Body of pancreas (tissue), 4 donors: Measurements from ENCODE around the gene PLAC1. TPM values are rescaled to one million over a fixed set of nuclear protein-coding genes. Genes with fewer than 3 reads are reported as not detected.

Source experiments
- ATAC-seq: fragments of 150-250 bp; one replicate; pipeline ENCODE4 v1.9.1; 2016
- DNase-seq, 4 donors: peaks; one replicate each; pipeline ENCODE4 v3.0.0-alpha.2; 2019
- H3K27ac ChIP-seq, 4 donors: fragments of 200-600 bp; sonication (generic); 1 replicate in 3 of 4; 2 replicates in 1 of 4; pipeline versions ENCODE4 v1.5.1 to v1.6.1; 2016 to 2019; ENCODE audit warnings: mild to moderate bottlenecking in 1 of 4, mixed read lengths in 1 of 4, moderate library complexity in 1 of 4
- H3K27me3 ChIP-seq, 2 donors: fragments of 200-600 bp; sonication (generic); one replicate each; pipeline ENCODE4 v1.6.0; 2016; ENCODE audit warnings: mild to moderate bottlenecking in 1 of 2
- H3K36me3 ChIP-seq, 2 donors: fragments of 200-600 bp; sonication (generic); replicated peaks in 1 of 2; 2 replicates each; pipeline ENCODE4 v1.5.1; 2016; ENCODE audit warnings: low read depth in 2 of 2; ENCODE audit not compliant: insufficient read depth in 1 of 2
- H3K4me1 ChIP-seq: fragments of 200-600 bp; sonication (generic); one replicate; pipeline ENCODE4 v1.6.0; 2016
- H3K4me3 ChIP-seq, 2 donors: fragments of 200-600 bp; sonication (generic); 1 replicate in 1 of 2; 2 replicates in 1 of 2; pipeline ENCODE4 v1.5.1; 2016 to 2019
- H3K9me3 ChIP-seq, 3 donors: fragments of 200-600 bp; sonication (generic); 1 replicate in 2 of 3; 2 replicates in 1 of 3; pipeline ENCODE4 v1.5.1; 2016
- POLR2A ChIP-seq, 3 donors: fragments of 450-650 bp; IDR thresholded peaks; one replicate each; pipeline ENCODE4 v1.6.1; 2016; ENCODE audit warnings: antibody characterized with exemption in 3 of 3, mild to moderate bottlenecking in 2 of 3
- WGBS, 2 donors: methylation state at CpG; one replicate each; pipeline ENCODE4 v1.1.5; 2017; 5-methylcytosine and 5-hydroxymethylcytosine counted together
- intact Hi-C: fragments of 100-400 bp; cut with DNase I; formaldehyde crosslinking; loops from one replicate; pipeline ENCODE4 v1.15.1; 2023
- total RNA-seq, 2 donors: library from RNA; depleted of rRNA; stranded (reverse); fragments of >200 nt; gene quantifications; one replicate each; pipeline ENCODE4 v1.1.0, GENCODE V29; 2016
- TF ChIP-seq, protein P1 (sequence below), 7 experiments: fragments of 450-650 bp in 4 of 7; fragments of 200-600 bp in 3 of 7; sonication (generic) in 3 of 7; IDR thresholded peaks; one replicate each; pipeline ENCODE4 v1.5.1; 2016 to 2019; ENCODE audit warnings: antibody characterized with exemption in 7 of 7

PLAC1 gene
- total RNA-seq, 2 donors from 2014 or later, result not detected

DNA sequence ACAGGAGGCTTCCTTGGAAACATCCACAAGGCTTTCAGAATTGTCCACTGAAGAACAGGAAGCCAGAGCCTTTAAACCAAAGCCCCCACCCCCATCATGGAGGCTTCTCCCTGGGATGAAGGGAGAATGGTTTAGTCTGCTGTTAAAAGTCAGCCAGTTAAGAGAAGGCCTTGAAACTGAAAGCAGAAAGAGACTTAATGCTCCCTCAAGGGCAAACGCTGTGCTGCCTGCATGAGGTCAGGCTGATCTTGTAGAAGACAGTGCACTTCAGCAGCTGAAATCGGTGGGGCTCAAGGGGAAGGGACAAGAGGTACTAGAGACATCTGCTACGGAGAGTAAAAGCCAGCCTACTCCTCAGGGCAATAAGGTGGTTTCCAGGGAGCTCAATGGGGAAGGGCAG, 129.3 kb downstream of the PLAC1 start:
- no peak overlapping the region for H3K27ac ChIP-seq
- 14 to 38% methylated on average over 2 to 3 of the region's 3 CpGs for WGBS, 2 donors
- no peaks in the 10 kb centered on the region for H3K36me3 ChIP-seq
- no peaks in the 10 kb centered on the region for H3K27me3 ChIP-seq
- H3K9me3 ChIP-seq, result no peaks in the 10 kb centered on the region
- no peak overlapping the region for H3K4me3 ChIP-seq
- intact Hi-C loops, result no loop called here
- DNase-seq (no peak), ATAC-seq (no peak)
- H3K4me1 ChIP-seq, result no peaks in the 10 kb centered on the region
- TF ChIP-seq, protein P1, sequence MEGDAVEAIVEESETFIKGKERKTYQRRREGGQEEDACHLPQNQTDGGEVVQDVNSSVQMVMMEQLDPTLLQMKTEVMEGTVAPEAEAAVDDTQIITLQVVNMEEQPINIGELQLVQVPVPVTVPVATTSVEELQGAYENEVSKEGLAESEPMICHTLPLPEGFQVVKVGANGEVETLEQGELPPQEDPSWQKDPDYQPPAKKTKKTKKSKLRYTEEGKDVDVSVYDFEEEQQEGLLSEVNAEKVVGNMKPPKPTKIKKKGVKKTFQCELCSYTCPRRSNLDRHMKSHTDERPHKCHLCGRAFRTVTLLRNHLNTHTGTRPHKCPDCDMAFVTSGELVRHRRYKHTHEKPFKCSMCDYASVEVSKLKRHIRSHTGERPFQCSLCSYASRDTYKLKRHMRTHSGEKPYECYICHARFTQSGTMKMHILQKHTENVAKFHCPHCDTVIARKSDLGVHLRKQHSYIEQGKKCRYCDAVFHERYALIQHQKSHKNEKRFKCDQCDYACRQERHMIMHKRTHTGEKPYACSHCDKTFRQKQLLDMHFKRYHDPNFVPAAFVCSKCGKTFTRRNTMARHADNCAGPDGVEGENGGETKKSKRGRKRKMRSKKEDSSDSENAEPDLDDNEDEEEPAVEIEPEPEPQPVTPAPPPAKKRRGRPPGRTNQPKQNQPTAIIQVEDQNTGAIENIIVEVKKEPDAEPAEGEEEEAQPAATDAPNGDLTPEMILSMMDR (IDR thresholded peaks at IDR 0.05), result no peak
- TF ChIP-seq POLR2A (IDR thresholded peaks at IDR 0.05), result no peak

DNA sequence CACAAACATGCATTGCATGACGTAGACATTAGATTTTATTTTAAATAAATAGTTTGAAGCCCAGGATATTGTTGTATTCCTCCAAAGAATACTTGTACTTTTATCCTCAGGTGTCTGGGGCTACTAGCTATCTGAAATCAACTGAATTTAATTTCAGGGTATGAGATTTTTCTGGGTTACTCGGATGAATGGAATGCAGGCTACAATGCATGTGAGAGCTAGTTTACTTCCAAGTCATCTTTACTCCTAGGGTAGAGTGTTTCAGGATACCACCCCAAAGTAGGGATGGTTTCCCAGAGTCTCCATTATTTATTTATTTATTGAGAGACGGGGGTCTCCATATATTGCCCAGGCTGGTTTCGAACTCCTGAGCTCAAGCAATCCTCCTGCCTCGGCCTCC, 131.9 kb downstream of the PLAC1 start:
- intact Hi-C loops, result no loop called here
- no peaks in the 10 kb centered on the region for H3K36me3 ChIP-seq
- DNase-seq, result no peak
- WGBS, 2 donors, result 88 to 97% methylated on average over 5 of the region's 5 CpGs
- no peak overlapping the region for H3K27ac ChIP-seq
- no peak overlapping the region for H3K4me3 ChIP-seq
- no peak for ATAC-seq
- H3K27me3 ChIP-seq, result no peaks in the 10 kb centered on the region
- no peaks in the 10 kb centered on the region for H3K4me1 ChIP-seq
- no peaks in the 10 kb centered on the region for H3K9me3 ChIP-seq
- no peak for TF ChIP-seq POLR2A (IDR thresholded peaks at IDR 0.05)
- TF ChIP-seq, protein P1 (IDR thresholded peaks at IDR 0.05), result no peak

DNA sequence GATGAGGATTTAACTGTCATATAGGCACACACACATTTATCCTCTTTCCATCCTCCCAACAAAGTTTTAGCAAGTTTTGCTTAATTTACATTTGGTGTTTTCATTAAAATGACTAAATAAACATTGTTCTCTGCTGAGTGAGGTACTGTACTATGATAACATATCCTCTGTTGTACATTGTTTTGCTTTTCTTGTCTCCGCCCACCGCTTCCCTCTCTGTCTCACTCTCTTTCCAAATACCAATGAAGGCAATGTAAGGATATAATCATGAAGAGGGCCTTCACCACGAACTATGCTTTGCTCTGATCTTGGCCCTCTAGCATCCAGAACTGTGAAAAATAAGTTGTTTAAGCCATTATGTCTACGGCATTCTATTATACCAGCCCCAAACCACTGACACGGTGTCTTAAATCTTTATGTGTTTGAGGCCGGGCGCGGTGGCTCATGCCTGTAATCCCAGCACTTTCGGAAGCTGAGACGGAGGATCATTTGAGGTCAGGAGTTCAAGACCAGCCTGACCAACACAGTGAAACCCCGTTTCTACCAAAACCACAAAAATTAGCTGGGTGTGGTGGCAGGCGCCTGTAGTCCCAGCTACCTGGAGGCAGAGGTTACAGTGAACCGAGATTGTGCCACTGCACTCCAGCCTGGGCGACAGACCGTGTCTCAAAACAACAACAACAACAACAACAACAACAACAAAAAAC, 133.0 kb downstream of the PLAC1 start:
- H3K9me3 ChIP-seq, result no peaks in the 10 kb centered on the region
- H3K27ac ChIP-seq, result no peak overlapping the region
- no peaks in the 10 kb centered on the region for H3K36me3 ChIP-seq
- H3K4me1 ChIP-seq, result no peaks in the 10 kb centered on the region
- 88% methylated on average over 12 to 15 of the region's 15 CpGs for WGBS, 2 donors
- ATAC-seq (no peak), DNase-seq (no peak)
- intact Hi-C loops, result no loop called here
- no peak overlapping the region for H3K4me3 ChIP-seq
- H3K27me3 ChIP-seq, result no peaks in the 10 kb centered on the region
- no peak for TF ChIP-seq POLR2A (IDR thresholded peaks at IDR 0.05)
- TF ChIP-seq, protein P1 (IDR thresholded peaks at IDR 0.05), result no peak

DNA sequence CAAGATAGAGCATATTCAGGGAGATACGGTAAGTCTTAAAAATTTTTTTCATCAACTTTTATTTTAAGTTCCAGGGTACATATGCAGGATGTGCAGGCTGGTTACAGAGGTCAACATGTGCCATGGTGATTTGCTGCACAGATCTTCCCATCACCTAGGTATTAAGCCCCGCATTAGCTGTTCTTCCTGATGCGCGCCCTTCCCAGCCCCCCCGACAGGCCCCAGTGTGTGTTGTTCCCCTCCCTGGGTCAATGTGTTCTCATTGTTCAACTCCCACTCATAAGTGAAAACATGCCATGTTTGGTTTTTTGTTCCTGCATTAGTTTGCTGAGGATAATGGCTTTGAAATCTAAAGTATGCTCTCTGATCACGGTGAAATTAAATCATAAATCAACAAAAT, 134.1 kb downstream of the PLAC1 start:
- TF ChIP-seq, protein P1 (IDR thresholded peaks at IDR 0.05), result no peak
- no peak for TF ChIP-seq POLR2A (IDR thresholded peaks at IDR 0.05)
- no peaks in the 10 kb centered on the region for H3K27me3 ChIP-seq
- ATAC-seq (no peak), DNase-seq (no peak)
- H3K27ac ChIP-seq, result no peak overlapping the region
- H3K9me3 ChIP-seq, result no peaks in the 10 kb centered on the region
- H3K4me1 ChIP-seq, result no peaks in the 10 kb centered on the region
- no peak overlapping the region for H3K4me3 ChIP-seq
- no peaks in the 10 kb centered on the region for H3K36me3 ChIP-seq
- intact Hi-C loops, result no loop called here
- 93 to 98% methylated on average over 6 of the region's 6 CpGs for WGBS, 2 donors

DNA sequence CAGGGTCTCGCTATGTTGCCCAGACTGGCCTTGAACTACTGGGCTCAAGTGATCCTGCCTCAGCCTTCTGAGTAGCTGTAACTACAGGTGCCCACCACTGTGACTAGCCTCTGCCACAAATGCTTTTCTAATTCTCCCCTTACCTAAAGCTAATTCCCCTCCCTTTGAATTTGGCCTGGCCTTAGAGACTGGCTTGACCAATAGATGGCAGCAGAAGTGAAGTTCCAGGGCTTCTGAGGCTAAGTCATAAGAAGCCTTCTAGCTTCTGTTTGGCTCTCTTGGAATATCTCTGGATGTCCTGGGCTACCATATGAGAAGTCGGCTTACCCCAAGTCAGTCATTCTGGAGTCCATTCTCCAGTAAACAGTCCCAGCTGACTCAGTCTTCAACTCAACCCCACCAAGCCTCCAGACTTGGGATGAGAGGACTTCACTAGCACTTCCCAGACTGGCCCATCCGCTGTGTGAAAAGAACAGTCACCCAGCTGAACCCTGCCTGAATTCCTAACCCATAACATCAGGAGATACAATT, 137.3 kb downstream of the PLAC1 start:
- peak; percentile 47 for ATAC-seq

More for the DNA sequence above, 137.3 kb downstream of the PLAC1 start:
- H3K27ac ChIP-seq, result no peak overlapping the region
- no peak overlapping the region for H3K4me3 ChIP-seq
- DNase-seq, result peak in 3 of 4 donors; percentile 18 to 41 (median 32)
- H3K4me1 ChIP-seq, result no peaks in the 10 kb centered on the region
- no peaks in the 10 kb centered on the region for H3K36me3 ChIP-seq
- 71 to 96% methylated on average over 2 of the region's 3 CpGs for WGBS, 2 donors
- no peaks in the 10 kb centered on the region for H3K9me3 ChIP-seq
- H3K27me3 ChIP-seq, result no peaks in the 10 kb centered on the region
- intact Hi-C loops, result no loop called here
- no peak for TF ChIP-seq POLR2A (IDR thresholded peaks at IDR 0.05)
- TF ChIP-seq, protein P1 (IDR thresholded peaks at IDR 0.05), result peak; percentile 15 to 57 (median 41)
